Skeletal muscle tissue (tissue), 4 donors: ENCODE measurements around the gene PHLPP2. TPM values are rescaled to one million over a fixed set of nuclear protein-coding genes. Genes with fewer than 3 reads are reported as not detected.

ENCODE experiments used
- H3K27ac ChIP-seq: one replicate; pipeline ENCODE4 v1.7.0; 2013; ENCODE audit warnings: mild to moderate bottlenecking, low read depth, low read length, inconsistent platforms
- H3K27me3 ChIP-seq, 3 donors: one replicate each; pipeline ENCODE4 v1.7.0; 2013; ENCODE audit warnings: low read length in 3 of 3; ENCODE audit not compliant: control insufficient read depth in 3 of 3, insufficient read depth in 3 of 3
- H3K36me3 ChIP-seq, 3 donors: one replicate each; pipeline ENCODE4 v1.7.0; 2013; ENCODE audit warnings: low read length in 3 of 3; ENCODE audit not compliant: control insufficient read depth in 3 of 3, insufficient read depth in 3 of 3
- H3K4me1 ChIP-seq, 3 donors: one replicate each; pipeline ENCODE4 v1.7.0; 2013; ENCODE audit warnings: low read length in 3 of 3, mild to moderate bottlenecking in 3 of 3; ENCODE audit not compliant: control insufficient read depth in 3 of 3, insufficient read depth in 3 of 3
- H3K4me3 ChIP-seq, 3 donors: one replicate each; pipeline ENCODE4 v1.7.0; 2013; ENCODE audit warnings: low read length in 3 of 3
- H3K9ac ChIP-seq, 3 donors: one replicate each; pipeline ENCODE4 v1.7.0; 2013; ENCODE audit warnings: low read length in 3 of 3, mild to moderate bottlenecking in 3 of 3, moderate library complexity in 2 of 3, low read depth in 1 of 3
- H3K9me3 ChIP-seq, 3 donors: one replicate each; pipeline ENCODE4 v1.7.0; 2013; ENCODE audit warnings: low read length in 3 of 3; ENCODE audit not compliant: control insufficient read depth in 3 of 3
- total RNA-seq: library from RNA; depleted of rRNA; stranded (reverse); fragments of >200 nt; gene quantifications from one replicate; pipeline ENCODE4 v1.2.3, GENCODE V29; 2014
- donor health status: Osteomylitis.

The PHLPP2 gene
- total RNA-seq, 1 donor from 2014 or later, result 8.9 TPM

- H3K4me1 ChIP-seq, result peaks cover 5 to 9% (median 7%) of the 10 kb centered on the region in 3 donors
- no peak overlapping the region for H3K27ac ChIP-seq
- no peak overlapping the region for H3K9ac ChIP-seq
- no peak overlapping the region for H3K4me3 ChIP-seq
- H3K9me3 ChIP-seq, result no peaks in the 10 kb centered on the region
- no peaks in the 10 kb centered on the region for H3K27me3 ChIP-seq
- peaks cover 11 to 49% (median 46%) of the 10 kb centered on the region in 3 donors for H3K36me3 ChIP-seq
Observed at GRCh38 chr16:71746442-71747046, 22.0 kb upstream of the PHLPP2 start.

- Histone ChIP-seq H3K27ac (no peak overlapping the region), H3K27me3 (no peaks in the 10 kb centered on the region), H3K9ac (no peak overlapping the region), H3K4me3 (no peak overlapping the region), H3K9me3 (no peaks in the 10 kb centered on the region), H3K36me3 (peaks cover 19 to 51% (median 48%) of the 10 kb centered on the region in 3 donors), H3K4me1 (no peaks in the 10 kb centered on the region)
Observed at GRCh38 chr16:71738855-71739254, 14.4 kb upstream of the PHLPP2 start.

- H3K27me3 ChIP-seq, result no peaks in the 10 kb centered on the region
- no peaks in the 10 kb centered on the region for H3K4me1 ChIP-seq
- no peak overlapping the region for H3K27ac ChIP-seq
- no peak overlapping the region for H3K9ac ChIP-seq
- peaks cover 23 to 54% (median 53%) of the 10 kb centered on the region in 3 donors for H3K36me3 ChIP-seq
- no peaks in the 10 kb centered on the region for H3K9me3 ChIP-seq
- H3K4me3 ChIP-seq, result no peak overlapping the region
Observed at GRCh38 chr16:71737501-71737900, 13.0 kb upstream of the PHLPP2 start.

GRCh38 chr16:71734511-71734910 is 10.0 kb upstream of the PHLPP2 start:
- Histone ChIP-seq H3K9ac (no peak overlapping the region), H3K9me3 (no peaks in the 10 kb centered on the region), H3K4me3 (no peak overlapping the region), H3K36me3 (peaks cover 22 to 66% (median 61%) of the 10 kb centered on the region in 3 donors), H3K4me1 (no peaks in the 10 kb centered on the region), H3K27ac (no peak overlapping the region), H3K27me3 (no peaks in the 10 kb centered on the region)

- H3K9me3 ChIP-seq, result no peaks in the 10 kb centered on the region
- no peak overlapping the region for H3K4me3 ChIP-seq
- H3K27me3 ChIP-seq, result no peaks in the 10 kb centered on the region
- peaks cover 13 to 51% (median 49%) of the 10 kb centered on the region in 3 donors for H3K36me3 ChIP-seq
- H3K27ac ChIP-seq, result no peak overlapping the region
- no peaks in the 10 kb centered on the region for H3K4me1 ChIP-seq
- H3K9ac ChIP-seq, result no peak overlapping the region
Observed at GRCh38 chr16:71732587-71732986, 8.1 kb upstream of the PHLPP2 start.

GRCh38 chr16:71727551-71728324 is 3.2 kb upstream of the PHLPP2 start:
- Histone ChIP-seq H3K27ac (no peak overlapping the region), H3K9ac (no peak overlapping the region), H3K4me1 (peaks cover 8 to 18% (median 18%) of the 10 kb centered on the region in 3 donors), H3K36me3 (peaks cover 6 to 25% (median 20%) of the 10 kb centered on the region in 3 donors), H3K4me3 (no peak overlapping the region), H3K9me3 (no peaks in the 10 kb centered on the region), H3K27me3 (no peaks in the 10 kb centered on the region)

GRCh38 chr16:71726476-71727315 is 2.2 kb upstream of the PHLPP2 start:
- Histone ChIP-seq H3K27ac (peak overlapping the region; percentile 28), H3K4me3 (no peak overlapping the region)

GRCh38 chr16:71723537-71724319 is 773 bp downstream of the PHLPP2 start:
- peak overlapping the region; percentile 69 to 77 (median 77) for H3K4me3 ChIP-seq
- H3K9ac ChIP-seq, result peak overlapping the region; percentile 62 to 82 (median 79)
- no peaks in the 10 kb centered on the region for H3K36me3 ChIP-seq
- H3K4me1 ChIP-seq, result peaks cover 8 to 22% (median 20%) of the 10 kb centered on the region in 3 donors
- no peaks in the 10 kb centered on the region for H3K27me3 ChIP-seq
- peak overlapping the region; percentile 62 for H3K27ac ChIP-seq
- no peaks in the 10 kb centered on the region for H3K9me3 ChIP-seq

More at GRCh38 chr16:71726476-71727315, 2.2 kb upstream of the PHLPP2 start:
- peaks cover 0 to 15% (median 10%) of the 10 kb centered on the region in 3 donors for H3K36me3 ChIP-seq
- H3K4me1 ChIP-seq, result peaks cover 8 to 22% (median 20%) of the 10 kb centered on the region in 3 donors
- H3K27me3 ChIP-seq, result no peaks in the 10 kb centered on the region
- no peaks in the 10 kb centered on the region for H3K9me3 ChIP-seq
- H3K9ac ChIP-seq, result no peak overlapping the region

GRCh38 chr16:71722801-71723536 is 1.5 kb downstream of the PHLPP2 start:
- Histone ChIP-seq H3K9me3 (no peaks in the 10 kb centered on the region), H3K4me3 (peak overlapping the region; percentile 76 to 79 (median 77)), H3K9ac (peak overlapping the region; percentile 74 to 82 (median 77)), H3K36me3 (no peaks in the 10 kb centered on the region), H3K27ac (peak overlapping the region; percentile 62), H3K27me3 (no peaks in the 10 kb centered on the region), H3K4me1 (peaks cover 8 to 22% (median 20%) of the 10 kb centered on the region in 3 donors)
